Right lung (tissue), 5 donors: Measurements from ENCODE around the gene SLC12A7. TPM values are rescaled to one million over a fixed set of nuclear protein-coding genes. Genes with fewer than 3 reads are reported as not detected.
"Not testable (repeated sequence)": the region's sequence is repeated elsewhere in the genome, so short reads cannot be mapped to it uniquely, and the experiment has no call there.

Experiments
- DNase-seq, 2 donors: peaks; one replicate each; pipeline ENCODE4 v3.0.0-alpha.2; 2013
- polyA plus RNA-seq, 5 donors: library from polyadenylated mRNA; unstranded; fragments of 120-200 nt; gene quantifications; one replicate each; pipeline versions ENCODE4 v1.2.1 to v1.2.3, GENCODE V29; 2013; ENCODE audit warnings: inconsistent platforms in 1 of 5, low replicate concordance in 1 of 5; ENCODE audit not compliant: insufficient read length in 5 of 5, insufficient read depth in 1 of 5

Gene SLC12A7
- polyA plus RNA-seq, 5 donors: 21.8 to 34.2 (median 30.1) TPM

DNA sequence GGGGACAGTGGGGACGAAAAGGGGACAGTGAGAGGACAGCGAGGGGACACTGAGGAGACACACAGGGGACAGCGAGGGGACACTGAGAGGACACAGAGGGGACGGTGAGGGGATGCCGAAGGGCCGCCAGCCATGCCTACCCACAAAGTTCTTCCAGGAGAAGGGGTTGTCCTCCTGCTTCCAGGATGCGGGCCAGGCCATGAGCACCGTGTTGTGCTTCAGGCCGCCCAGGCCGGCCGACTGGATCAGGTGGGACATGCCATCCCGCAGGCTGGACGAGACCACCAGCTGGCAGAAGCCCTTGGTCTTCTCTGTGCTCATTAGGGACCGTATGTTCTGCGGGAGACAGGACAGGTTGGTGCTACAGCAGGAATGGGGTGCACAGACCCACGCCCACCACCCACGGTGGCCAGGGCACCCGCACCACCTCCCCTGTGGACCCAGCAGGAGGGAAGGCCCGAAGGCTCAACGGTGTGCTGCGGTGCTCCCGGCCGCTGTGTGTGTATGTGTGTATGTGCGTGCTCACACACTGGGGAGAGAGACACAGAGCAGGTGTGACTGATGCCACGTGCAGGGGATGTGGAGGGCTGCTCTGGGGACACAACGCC lies 46.6 kb downstream of the SLC12A7 start:
- no peak for DNase-seq

DNA sequence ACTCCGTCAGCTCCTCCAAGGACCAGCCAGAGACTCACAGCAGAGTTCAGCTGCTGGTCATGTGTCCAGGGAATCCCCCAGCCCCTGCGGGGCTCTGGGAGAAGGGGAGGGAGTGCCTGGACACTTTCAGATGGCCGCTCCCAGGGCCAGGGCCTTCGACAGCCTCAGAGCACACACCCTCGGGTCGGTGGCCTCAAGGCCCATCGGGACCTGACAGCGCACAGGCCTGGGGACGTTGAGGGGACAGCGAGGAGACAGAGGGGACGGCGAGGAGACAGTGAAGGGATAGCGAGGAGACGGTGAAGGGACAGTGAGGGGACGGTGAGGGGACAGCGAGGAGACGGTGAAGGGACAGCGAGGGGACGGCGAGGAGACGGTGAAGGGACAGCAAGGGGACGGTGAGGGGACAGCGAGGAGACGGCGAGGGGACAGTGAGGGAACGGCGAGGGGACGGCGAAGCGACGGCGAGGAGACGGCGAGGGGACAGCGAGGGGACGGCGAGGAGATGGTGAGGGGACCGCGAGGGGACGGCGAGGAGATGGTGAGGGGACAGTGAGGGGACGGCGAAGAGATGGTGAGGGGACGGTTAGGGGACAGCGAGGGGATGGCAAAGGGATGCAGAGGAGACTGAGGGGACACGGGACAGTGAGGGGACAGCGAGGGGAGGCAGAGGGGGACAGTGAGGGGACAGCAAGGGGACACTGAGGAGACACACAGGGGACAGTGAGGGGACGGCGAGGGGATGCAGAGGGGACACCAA lies 47.3 kb downstream of the SLC12A7 start:
- no peak for DNase-seq

DNA sequence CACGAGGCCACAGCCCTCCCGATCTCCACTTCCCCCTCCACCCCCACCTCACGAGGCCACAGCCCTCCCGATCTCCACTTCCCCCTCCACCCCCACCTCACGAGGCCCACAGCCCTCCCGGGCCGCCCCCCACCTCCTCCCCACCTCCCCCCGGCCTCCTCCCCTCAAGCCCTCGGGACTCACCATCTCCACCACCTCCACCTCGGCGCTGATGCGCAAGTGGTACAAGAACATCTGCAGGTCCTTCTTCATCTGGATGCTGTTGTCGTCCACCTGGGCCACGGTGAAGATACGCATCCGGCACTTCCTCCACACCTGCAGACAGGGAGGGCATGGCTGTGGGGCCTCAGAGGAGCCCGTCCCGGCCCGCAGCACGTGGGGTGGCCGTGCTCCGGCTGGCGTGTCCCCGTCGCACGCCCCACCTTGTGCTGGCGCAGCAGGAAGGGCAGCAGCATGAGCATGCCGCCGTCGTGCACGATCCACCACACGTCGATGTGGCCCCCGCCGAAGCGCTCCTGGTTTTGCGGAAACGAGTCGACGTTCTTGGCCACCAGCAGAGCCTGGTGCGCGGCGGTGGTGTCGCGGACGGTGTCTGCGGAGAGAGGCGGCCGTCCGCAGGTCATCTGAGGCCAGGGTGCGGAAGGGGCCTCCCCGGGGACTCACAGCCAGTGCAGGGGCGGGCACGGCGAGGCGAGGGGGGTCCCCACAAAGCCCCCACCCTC lies 48.0 kb downstream of the SLC12A7 start:
- no peak for DNase-seq

DNA sequence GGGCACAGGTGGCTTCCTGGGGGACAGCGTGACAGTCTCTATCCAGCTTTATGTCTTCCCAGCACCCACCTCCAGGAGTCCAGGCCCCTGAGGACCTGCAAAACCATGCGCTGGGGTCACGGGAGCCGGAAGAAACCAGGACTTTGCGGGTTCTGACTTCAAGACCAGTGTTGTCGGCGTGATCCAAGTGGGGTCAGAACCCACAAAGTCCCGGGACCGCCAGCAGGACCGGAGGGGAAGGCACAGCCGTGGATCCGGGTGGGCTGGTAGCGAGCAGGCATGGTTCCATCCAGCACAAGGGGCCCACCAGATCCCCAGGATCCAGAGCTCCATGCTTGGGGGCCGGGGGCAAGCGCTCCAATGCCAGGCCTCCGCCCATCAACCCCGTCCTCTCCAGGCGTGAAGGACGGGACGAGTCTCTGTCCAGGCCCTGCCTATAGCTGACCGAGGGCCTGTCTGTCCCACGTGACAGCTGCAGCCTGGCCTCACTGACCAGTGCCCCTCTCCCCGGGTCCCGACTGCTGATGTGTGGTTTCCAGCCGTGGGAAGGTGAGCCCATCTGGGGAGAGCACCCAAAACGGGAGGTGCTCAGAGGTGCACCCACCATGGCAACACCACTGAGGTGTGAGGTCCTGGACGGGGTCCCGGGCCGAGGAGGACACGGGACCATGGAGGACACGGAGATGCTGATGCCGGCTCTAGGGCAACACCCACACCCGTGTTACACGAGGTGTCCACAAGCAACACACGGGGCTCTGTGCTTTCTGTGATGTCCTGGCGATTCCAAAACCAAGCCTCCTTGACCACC lies 48.9 kb downstream of the SLC12A7 start:
- DNase-seq: no peak

DNA sequence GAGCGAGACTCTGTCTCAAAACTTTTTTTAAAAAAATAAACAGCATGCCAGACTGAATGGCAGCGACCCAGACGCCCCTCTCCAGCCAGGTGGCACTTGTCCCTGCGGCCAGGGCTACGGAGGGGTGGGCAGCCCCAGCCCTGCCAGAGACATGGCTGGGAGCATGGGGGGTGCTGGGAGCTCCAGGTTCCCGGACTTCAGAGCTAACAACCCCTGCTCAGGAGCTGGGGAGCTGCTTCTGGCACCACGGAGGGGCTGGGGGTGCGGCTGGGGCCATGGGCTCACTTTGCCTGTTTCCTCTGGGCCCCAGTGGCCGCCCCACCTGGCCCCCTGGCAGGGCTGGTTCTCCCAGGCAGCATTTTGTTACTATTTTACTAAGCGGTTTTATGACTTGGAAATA lies 49.9 kb downstream of the SLC12A7 start:
- no peak for DNase-seq

DNA sequence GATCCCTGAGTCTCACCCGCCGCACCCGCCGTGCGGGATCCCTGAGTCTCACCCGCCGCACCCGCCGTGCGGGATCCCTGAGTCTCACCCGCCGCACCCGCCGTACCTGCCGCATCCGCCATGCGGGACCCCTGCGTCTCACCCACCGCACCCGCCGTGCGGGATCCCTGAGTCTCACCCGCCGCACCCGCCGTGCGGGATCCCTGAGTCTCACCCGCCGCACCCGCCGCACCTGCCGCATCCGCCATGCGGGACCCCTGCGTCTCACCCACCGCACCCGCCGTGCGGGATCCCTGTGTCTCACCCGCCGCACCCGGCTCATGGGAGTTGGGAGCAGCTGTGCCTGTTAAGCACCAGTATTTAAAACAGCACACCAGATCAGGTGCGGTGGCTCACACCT lies 50.6 kb downstream of the SLC12A7 start:
- DNase-seq: not testable (repeated sequence)

- DNase-seq: no peak
These were observed 51.3 kb downstream of the SLC12A7 start for GRCh38 chr5:1060535-1060981.

DNA sequence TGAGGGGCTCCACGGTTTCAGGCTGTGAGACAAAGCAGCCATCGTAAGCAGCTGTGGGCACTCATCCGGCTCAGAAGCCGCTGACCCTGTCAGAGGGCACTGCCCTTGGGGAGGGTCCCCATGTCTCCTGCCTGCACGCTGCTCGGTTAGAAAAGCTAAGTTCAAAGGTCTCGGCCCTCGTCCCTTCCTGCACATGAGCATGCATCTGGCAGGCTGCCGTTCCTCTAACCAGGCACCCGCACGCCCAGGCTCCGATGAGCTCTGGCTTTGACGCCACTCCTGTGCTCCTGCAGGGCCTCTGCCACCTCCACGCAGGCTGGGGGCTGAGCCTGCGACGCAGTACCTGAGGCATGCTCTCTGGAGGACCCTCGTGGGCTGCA lies 52.0 kb downstream of the SLC12A7 start:
- DNase-seq: no peak

GRCh38 chr5:1058988-1059883 lies 52.6 kb downstream of the SLC12A7 start:
- no peak for DNase-seq

GRCh38 chr5:1058083-1058945 lies 53.5 kb downstream of the SLC12A7 start:
- no peak for DNase-seq

GRCh38 chr5:1057485-1058082 lies 54.3 kb downstream of the SLC12A7 start:
- no peak for DNase-seq

DNA sequence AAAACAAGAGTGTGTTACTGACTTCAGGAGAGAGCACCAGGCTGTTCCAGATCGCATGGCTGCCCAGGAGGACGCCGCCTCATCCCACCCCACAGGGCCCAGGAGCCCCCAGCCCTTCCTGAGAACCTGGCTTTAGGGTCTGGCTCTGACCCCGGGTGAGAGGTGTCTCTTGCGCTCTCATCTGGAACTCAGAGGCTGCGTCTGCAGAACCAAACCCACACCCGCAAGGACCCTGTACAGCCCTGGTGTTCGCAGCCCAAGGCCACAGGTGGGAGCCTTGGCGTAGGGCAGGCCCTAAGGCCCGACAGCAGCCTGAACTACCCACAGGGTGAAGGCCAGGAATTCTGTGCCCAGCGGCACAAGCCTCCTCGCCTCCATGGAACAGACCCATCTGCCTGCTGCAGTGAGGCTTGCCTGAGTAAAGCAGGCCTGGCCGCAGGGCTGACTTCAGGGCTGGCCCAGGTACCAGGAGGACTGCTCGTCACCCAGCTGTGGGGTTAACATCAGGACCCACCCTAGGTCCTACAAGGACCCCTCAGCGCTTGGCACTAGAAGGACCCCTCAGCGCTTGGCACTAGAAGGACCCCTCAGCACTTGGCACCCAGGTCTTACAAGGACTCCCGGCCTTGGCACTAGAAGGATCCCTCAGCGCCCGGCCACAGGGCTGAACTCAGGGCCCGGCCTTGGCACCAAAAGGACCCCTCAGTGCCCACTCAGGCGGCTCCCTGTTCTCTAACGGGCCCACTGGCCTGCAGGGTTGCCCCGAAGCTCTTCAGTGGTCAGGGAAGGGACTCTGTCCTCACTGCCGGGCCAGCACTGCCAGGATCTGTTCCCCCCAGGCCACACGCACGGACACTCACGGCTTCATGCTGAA lies 55.0 kb downstream of the SLC12A7 start:
- DNase-seq: no peak

- no peak for DNase-seq
These were observed 55.8 kb downstream of the SLC12A7 start for GRCh38 chr5:1055896-1056610.

DNA sequence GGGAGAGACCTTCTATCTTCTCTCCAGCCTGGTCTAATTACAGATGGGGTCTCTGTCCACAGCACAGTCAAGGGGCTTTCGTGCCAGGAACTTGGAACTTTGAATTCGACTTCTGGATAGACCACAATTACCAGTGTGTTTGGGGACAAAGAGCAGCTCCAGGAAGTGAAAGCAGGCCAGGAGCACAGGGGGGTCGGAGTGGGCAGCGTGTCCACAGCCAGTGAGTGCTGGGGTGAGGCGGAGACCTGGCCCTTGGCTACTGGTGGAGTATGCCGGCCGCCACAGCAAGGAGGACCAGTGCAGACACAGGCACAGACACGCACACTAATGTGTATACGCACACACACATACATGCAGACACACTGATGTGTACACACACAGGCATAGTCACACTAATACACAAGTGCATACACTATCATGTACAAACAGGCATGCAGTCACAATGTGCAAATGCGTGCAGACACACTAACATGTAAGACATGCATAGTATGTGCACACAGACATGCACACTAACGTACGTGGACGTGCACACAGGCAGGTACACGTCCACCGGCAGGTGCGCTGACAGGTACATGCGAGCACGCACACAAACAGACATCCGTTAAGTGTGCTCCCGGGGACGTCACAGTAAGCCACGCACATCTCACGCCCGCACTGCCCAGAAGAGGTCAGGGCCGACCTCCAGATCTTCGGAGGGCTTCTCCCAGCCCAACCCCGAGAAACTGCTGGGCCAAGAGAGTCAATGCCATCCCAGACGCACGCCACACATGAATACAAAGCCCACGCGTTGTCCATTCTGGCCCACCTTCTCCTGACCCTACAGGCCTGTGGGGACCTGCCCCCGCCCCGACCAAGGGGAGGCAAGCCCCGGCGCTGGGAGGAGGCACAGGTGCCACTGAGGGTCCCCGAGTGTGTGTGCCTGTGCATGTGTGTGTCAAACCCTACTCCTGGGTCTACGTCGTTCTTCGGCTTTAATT lies 56.8 kb downstream of the SLC12A7 start:
- DNase-seq: no peak

DNA sequence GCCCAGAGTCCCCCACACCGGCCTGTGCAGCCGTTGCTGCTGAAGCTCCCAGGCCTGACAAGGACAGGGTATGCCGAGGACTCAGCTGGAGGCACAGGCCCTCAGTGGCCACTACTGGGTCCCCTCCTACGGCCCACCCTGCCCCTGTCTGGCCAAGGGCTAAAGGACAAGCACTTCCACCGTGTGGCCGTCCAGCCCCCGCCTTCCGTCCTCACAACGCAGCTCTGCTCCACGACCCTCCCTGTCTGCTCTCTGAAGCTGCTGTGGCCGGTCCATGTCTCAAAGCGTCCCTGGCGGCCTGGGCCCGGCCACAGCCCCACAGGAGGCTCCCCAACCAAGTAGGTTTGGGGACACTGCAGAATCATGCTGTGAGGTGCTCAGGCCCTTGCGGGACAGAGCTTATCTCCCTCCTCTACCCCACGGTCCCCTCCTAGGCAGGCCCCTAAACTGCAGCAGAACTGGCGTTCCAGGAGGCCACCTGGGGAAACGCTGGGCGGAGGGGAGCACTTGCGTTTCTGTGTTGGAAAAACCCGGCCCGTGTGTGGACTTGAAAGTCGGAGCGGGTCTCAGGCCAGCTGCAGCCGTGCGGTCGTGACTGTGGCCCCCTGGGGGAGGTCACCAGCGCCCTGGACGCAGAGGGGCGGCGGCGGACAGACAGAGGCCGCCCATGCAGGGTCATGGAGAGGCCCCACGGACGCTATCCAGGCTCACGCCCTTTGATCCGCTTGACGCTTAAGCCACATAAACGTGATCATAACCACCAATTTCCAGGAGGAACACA lies 57.7 kb downstream of the SLC12A7 start:
- no peak for DNase-seq
